GM12878 (cell line): ENCODE results near the gene PLPP7. TPM values are rescaled to one million over a fixed set of nuclear protein-coding genes. Genes with fewer than 3 reads are reported as not detected.

Experiments
- ATAC-seq: fragments of 200-7000 bp; cut with Tn5 transposase; 3 replicates; pipeline ENCODE4 v1.9.1; 2020; ENCODE audit warnings: mild to moderate bottlenecking, moderate library complexity
- BruUV-seq: library from RNA; stranded (reverse); fragments of 400-500 nt; replicated peaks from 2 replicates; lab custom pipeline; 2021; lab: Mats Ljungman, UMichigan
- CTCF ChIA-PET: fragments of 300-600 bp; sonication (Branson Sonifier 250); formaldehyde crosslinking; extraction: SDS; loops from one replicate; lab custom pipeline; 2021; ENCODE audit warnings: inconsistent platforms; lab: Yijun Ruan, JAX
- POLR2A ChIA-PET: fragments of 350-600 bp; formaldehyde crosslinking; extraction: SDS; loops from one replicate; lab custom pipeline; 2021; ENCODE audit warnings: inconsistent platforms; lab: Charles Lee
- RAD21 ChIA-PET: fragments of 300-600 bp; sonication (Branson Sonifier 250); formaldehyde crosslinking; loops from one replicate; lab custom pipeline; 2023; ENCODE audit warnings: antibody characterized with exemption; ENCODE audit not compliant: unreplicated experiment; lab: Charles Lee
- SMC1A ChIA-PET: fragments of 300-600 bp; sonication (Branson Sonifier 250); formaldehyde crosslinking; loops from one replicate; lab custom pipeline; 2023; ENCODE audit not compliant: unreplicated experiment, uncharacterized antibody; lab: Charles Lee
- DNase-seq: peaks from one replicate; pipeline ENCODE4 v3.0.0-alpha.2; 2011; ENCODE audit warnings: low read depth, low spot score
- FAIRE-seq: peaks from 3 replicates; lab custom pipeline; 2011; peaks lifted over from hg19 to GRCh38; lab: Jason Lieb, UNC
- H2AFZ ChIP-seq: 2 replicates; pipeline ENCODE4 v1.6.0; 2011; ENCODE audit warnings: low read depth, low read length, control low read depth; ENCODE audit not compliant: control insufficient read depth
- H3K27ac ChIP-seq: 2 replicates; pipeline ENCODE4 v1.5.1; 2011; ENCODE audit warnings: control low read depth; ENCODE audit not compliant: control insufficient read depth, insufficient read depth
- H3K27me3 ChIP-seq, 2 experiments: replicated peaks in 1 of 2; 2 replicates each; pipeline versions ENCODE4 v1.6.0 to v1.6.1; 2011; ENCODE audit warnings: low read length in 1 of 2; ENCODE audit not compliant: control insufficient read depth in 2 of 2, insufficient read depth in 2 of 2
- H3K36me3 ChIP-seq, 2 experiments: 2 replicates each; pipeline ENCODE4 v1.5.1; 2011; ENCODE audit warnings: low read length in 1 of 2; ENCODE audit not compliant: control insufficient read depth in 2 of 2, insufficient read depth in 2 of 2
- H3K4me1 ChIP-seq: 2 replicates; pipeline ENCODE4 v1.6.1; 2011; ENCODE audit warnings: mild to moderate bottlenecking, low read length, moderate library complexity, mixed read lengths; ENCODE audit not compliant: control insufficient read depth, insufficient read depth
- H3K4me2 ChIP-seq: 2 replicates; pipeline ENCODE4 v1.6.0; 2011; ENCODE audit warnings: control low read depth; ENCODE audit not compliant: control insufficient read depth, insufficient read depth
- H3K4me3 ChIP-seq: fragments of 200-600 bp; sonication (generic); 2 replicates; pipeline ENCODE4 v1.5.1; 2016
- H3K79me2 ChIP-seq: 2 replicates; pipeline ENCODE4 v1.6.0; 2011; ENCODE audit warnings: low read length; ENCODE audit not compliant: control insufficient read depth, insufficient read depth
- H3K9ac ChIP-seq: 2 replicates; pipeline ENCODE4 v1.8.0; 2011; ENCODE audit warnings: low read length, control low read depth, mixed read lengths; ENCODE audit not compliant: control insufficient read depth, insufficient read depth
- H3K9me3 ChIP-seq: replicated peaks from 3 replicates; pipeline ENCODE4 v1.5.1; 2011; ENCODE audit warnings: mild to moderate bottlenecking, low read length; ENCODE audit not compliant: control insufficient read depth, insufficient read depth
- H4K20me1 ChIP-seq: 2 replicates; pipeline ENCODE4 v1.6.0; 2011; ENCODE audit not compliant: control insufficient read depth, insufficient read depth
- BHLHE40 ChIP-seq, 2 experiments: fragments of 450-650 bp in 1 of 2; IDR thresholded peaks; 2 replicates each; pipeline ENCODE4 v1.6.1; 2011 to 2017; ENCODE audit warnings: low read depth in 2 of 2, borderline replicate concordance in 1 of 2, improper control_type of control experiment in 1 of 2, low read length in 1 of 2, mild to moderate bottlenecking in 1 of 2
- EED ChIP-seq: sonication (generic); IDR thresholded peaks from 2 replicates; pipeline ENCODE4 v1.6.1; 2016; ENCODE audit warnings: antibody characterized with exemption, low read depth
- POLR2A ChIP-seq: IDR thresholded peaks from 2 replicates; pipeline ENCODE4 v1.6.1; 2011; ENCODE audit warnings: low read depth, mild to moderate bottlenecking, low read length
- POU2F2 ChIP-seq: IDR thresholded peaks from 3 replicates; pipeline ENCODE4 v1.6.1; 2011; ENCODE audit warnings: low read depth, mild to moderate bottlenecking, low read length, borderline replicate concordance
- RUNX3 ChIP-seq: IDR thresholded peaks from 2 replicates; pipeline ENCODE4 v1.6.1; 2012; ENCODE audit warnings: low read length, inconsistent platforms
- TAF1 ChIP-seq: IDR thresholded peaks from 2 replicates; pipeline ENCODE4 v1.6.1; 2011; ENCODE audit warnings: mild to moderate bottlenecking, low read depth, low read length, borderline replicate concordance
- TCF12 ChIP-seq: IDR thresholded peaks from 2 replicates; pipeline ENCODE4 v1.6.1; 2011; ENCODE audit warnings: low read depth, mild to moderate bottlenecking, low read length
- YY1 ChIP-seq: IDR thresholded peaks from 2 replicates; pipeline ENCODE4 v1.6.1; 2011; ENCODE audit warnings: low read depth, mild to moderate bottlenecking, low read length
- ZNF384 ChIP-seq: IDR thresholded peaks from 2 replicates; pipeline ENCODE4 v1.6.1; 2012; ENCODE audit warnings: low read depth, mild to moderate bottlenecking, low read length, improper control_type of control experiment, borderline replicate concordance
- WGBS: methylation state at CpG from one replicate; pipeline ENCODE4 v1.1.6; 2016; ENCODE audit warnings: low lambda C conversion rate; ENCODE audit not compliant: insufficient replicate concordance, insufficient coverage; ENCODE audit errors: missing lambda C conversion rate; 5-methylcytosine and 5-hydroxymethylcytosine counted together
- in situ Hi-C: fragments of 300-500 bp; cut with MboI; formaldehyde crosslinking; loops from 9 replicates; pipeline ENCODE4 v1.14.3; 2018; ENCODE audit warnings: mixed read lengths
- intact Hi-C: fragments of 100-400 bp; cut with micrococcal nuclease; formaldehyde crosslinking; loops from one replicate; pipeline ENCODE4 v1.14.2; 2022; ENCODE audit not compliant: unreplicated experiment
- polyA plus RNA-seq, 11 experiments: library from polyadenylated mRNA; depleted of rRNA in 4 of 11; unstranded in 6 of 11; stranded (reverse) in 5 of 11; fragments of >200 nt; fragmentation: Nextera tagmentation in 4 of 11; fragmentation: Illumina TruSeq in 1 of 11; extraction: Ambion mirVana in 4 of 11; extraction: Trizol in 1 of 11; gene quantifications; 1 replicate in 1 of 11; 2 replicates in 10 of 11; pipeline versions ENCODE4 v1.2.1 to v1.2.3, GENCODE V29; 2011 to 2016; ENCODE audit warnings: inconsistent platforms in 2 of 11, missing spikeins in 2 of 11, low read depth in 1 of 11
- total RNA-seq, 4 experiments: library from RNA; depleted of rRNA in 3 of 4; stranded (reverse); fragments of >200 nt in 3 of 4; fragmentation: Illumina TruSeq in 1 of 4; extraction: Trizol in 1 of 4; gene quantifications; 2 replicates each; pipeline versions ENCODE4 v1.2.1 to v1.2.3, GENCODE V29; 2013 to 2021
- TF ChIP-seq, protein P1 (sequence below): fragments of 450-650 bp; IDR thresholded peaks from 2 replicates; pipeline ENCODE4 v1.6.1; 2016; ENCODE audit warnings: mild to moderate bottlenecking, moderate library complexity, borderline replicate concordance
- TF ChIP-seq, protein P2 (sequence below): fragments of 450-650 bp; IDR thresholded peaks from 2 replicates; pipeline ENCODE4 v1.6.1; 2016; ENCODE audit warnings: mild to moderate bottlenecking
- TF ChIP-seq, protein P3 (sequence below): IDR thresholded peaks from 2 replicates; pipeline ENCODE4 v1.6.1; 2011; ENCODE audit warnings: mild to moderate bottlenecking, low read depth, low read length, moderate library complexity; ENCODE audit not compliant: insufficient replicate concordance

PLPP7 gene
- total and polyA plus RNA-seq, 10 of the 15 experiments (the other 5 are each of a cell fraction or from before 2014, with no cell fraction given): 0.05 to 1.0 (median 0.40) TPM; not detected in 3

DNA sequence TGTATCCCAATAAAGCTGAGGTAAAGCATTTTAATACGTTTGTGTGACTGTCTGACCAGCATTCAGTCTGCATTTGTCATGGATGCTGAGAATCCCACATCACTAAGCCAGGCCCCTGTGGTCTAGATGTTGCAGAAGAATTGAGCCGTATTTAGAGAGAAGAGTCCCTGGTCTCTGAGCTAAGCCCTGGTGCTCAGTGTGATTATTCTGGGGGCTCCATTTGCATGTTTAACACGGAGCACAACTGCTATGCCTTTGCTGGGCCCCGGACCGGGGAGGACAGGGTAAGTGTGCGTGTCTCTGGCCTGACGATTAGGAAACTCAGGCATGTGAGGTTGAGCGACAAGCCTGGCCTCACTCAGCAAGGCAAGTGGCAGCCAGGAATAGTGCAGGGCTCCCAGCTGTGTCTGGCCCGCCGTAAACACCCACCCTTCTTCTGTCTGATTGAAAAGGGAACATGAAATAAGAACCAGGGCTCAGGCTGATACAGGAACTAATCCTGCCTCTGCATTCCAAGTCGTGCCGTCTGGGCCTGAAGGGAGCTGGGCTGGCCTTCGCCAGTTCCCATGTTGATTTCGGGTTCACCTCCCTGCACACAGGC is 35.5 kb upstream of the PLPP7 start:
- TF ChIP-seq, protein P1, sequence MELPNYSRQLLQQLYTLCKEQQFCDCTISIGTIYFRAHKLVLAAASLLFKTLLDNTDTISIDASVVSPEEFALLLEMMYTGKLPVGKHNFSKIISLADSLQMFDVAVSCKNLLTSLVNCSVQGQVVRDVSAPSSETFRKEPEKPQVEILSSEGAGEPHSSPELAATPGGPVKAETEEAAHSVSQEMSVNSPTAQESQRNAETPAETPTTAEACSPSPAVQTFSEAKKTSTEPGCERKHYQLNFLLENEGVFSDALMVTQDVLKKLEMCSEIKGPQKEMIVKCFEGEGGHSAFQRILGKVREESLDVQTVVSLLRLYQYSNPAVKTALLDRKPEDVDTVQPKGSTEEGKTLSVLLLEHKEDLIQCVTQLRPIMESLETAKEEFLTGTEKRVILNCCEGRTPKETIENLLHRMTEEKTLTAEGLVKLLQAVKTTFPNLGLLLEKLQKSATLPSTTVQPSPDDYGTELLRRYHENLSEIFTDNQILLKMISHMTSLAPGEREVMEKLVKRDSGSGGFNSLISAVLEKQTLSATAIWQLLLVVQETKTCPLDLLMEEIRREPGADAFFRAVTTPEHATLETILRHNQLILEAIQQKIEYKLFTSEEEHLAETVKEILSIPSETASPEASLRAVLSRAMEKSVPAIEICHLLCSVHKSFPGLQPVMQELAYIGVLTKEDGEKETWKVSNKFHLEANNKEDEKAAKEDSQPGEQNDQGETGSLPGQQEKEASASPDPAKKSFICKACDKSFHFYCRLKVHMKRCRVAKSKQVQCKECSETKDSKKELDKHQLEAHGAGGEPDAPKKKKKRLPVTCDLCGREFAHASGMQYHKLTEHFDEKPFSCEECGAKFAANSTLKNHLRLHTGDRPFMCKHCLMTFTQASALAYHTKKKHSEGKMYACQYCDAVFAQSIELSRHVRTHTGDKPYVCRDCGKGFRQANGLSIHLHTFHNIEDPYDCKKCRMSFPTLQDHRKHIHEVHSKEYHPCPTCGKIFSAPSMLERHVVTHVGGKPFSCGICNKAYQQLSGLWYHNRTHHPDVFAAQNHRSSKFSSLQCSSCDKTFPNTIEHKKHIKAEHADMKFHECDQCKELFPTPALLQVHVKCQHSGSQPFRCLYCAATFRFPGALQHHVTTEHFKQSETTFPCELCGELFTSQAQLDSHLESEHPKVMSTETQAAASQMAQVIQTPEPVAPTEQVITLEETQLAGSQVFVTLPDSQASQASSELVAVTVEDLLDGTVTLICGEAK: no peak
- TF ChIP-seq RUNX3 (peak; percentile 34), ZNF384 (no peak), TAF1 (peak; percentile 26; the same call in 1 of the 2 replicates), EED (no peak), YY1 (0 out of 2 replicates have a peak, but pooled peaks have one; percentile 8), BHLHE40 (IDR thresholded peaks at IDR 0.05; ENCODE audit: borderline replicate concordance in 1 of 2, low read depth in 2 of 2, low read length in 1 of 2) (0 out of 4 replicates have a peak, but pooled peaks have one; percentile 17 to 20), TCF12 (0 out of 2 replicates have a peak, but pooled peaks have one; percentile 27), POU2F2 (peak; percentile 65; the same call in 1 of the 3 replicates), POLR2A (peak; percentile 65)
- TF ChIP-seq, protein P2, sequence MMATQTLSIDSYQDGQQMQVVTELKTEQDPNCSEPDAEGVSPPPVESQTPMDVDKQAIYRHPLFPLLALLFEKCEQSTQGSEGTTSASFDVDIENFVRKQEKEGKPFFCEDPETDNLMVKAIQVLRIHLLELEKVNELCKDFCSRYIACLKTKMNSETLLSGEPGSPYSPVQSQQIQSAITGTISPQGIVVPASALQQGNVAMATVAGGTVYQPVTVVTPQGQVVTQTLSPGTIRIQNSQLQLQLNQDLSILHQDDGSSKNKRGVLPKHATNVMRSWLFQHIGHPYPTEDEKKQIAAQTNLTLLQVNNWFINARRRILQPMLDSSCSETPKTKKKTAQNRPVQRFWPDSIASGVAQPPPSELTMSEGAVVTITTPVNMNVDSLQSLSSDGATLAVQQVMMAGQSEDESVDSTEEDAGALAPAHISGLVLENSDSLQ: peak; percentile 63
- TF ChIP-seq, protein P3, sequence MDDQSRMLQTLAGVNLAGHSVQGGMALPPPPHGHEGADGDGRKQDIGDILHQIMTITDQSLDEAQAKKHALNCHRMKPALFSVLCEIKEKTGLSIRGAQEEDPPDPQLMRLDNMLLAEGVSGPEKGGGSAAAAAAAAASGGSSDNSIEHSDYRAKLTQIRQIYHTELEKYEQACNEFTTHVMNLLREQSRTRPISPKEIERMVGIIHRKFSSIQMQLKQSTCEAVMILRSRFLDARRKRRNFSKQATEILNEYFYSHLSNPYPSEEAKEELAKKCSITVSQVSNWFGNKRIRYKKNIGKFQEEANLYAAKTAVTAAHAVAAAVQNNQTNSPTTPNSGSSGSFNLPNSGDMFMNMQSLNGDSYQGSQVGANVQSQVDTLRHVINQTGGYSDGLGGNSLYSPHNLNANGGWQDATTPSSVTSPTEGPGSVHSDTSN: peak; percentile 54
- TF ChIP-seq, all 136 proteins: peak for 9
- Histone ChIP-seq H3K9me3 (no peaks in the 10 kb centered on the region), H3K4me3 (no peak overlapping the region), H3K27ac (peak overlapping the region; percentile 78), H2AFZ (peak overlapping the region; percentile 15), H3K4me2 (peak overlapping the region; percentile 98), H3K27me3 (no peaks in the 10 kb centered on the region), H3K79me2 (peaks cover 8% of the 10 kb centered on the region), H4K20me1 (no peaks in the 10 kb centered on the region), H3K4me1 (peaks cover 48% of the 10 kb centered on the region), H3K9ac (peak overlapping the region; percentile 24; the same call in 1 of the 2 replicates), H3K36me3 (peaks cover 6 to 8% of the 10 kb centered on the region in 2 experiments; a peak in 3 of 4 replicates)
- FAIRE-seq (peak; percentile 47), ATAC-seq (peak; percentile 4), DNase-seq (no peak)
- SMC1A ChIA-PET: interaction anchor here (0.9 to 7.8 kb wide), 4 partner anchors 14 to 456 kb away, joined by 3 to 154 read pairs (median 3); partner anchors contain the start of gene FAM78A
- CTCF ChIA-PET: interaction anchor here (11.0 kb wide), 1 partner anchor 18 kb away, joined by 151 read pairs; the partner anchor contains the start of gene FAM78A
- WGBS: 14% methylated on average over 14 of the region's 14 CpGs
- intact Hi-C loops: loop anchor here (2.0 kb wide), 1 partner anchor 15 kb away; no protein-coding TSS in a partner anchor
- POLR2A ChIA-PET: interaction anchor here (0.6 to 13.4 kb wide), 5 partner anchors 9 to 60 kb away, joined by 3 to 267 read pairs (median 6); partner anchors contain the start of gene FAM78A
- in situ Hi-C loops: loop anchor here (25.0 kb wide), 2 partner anchors 1417 to 1883 kb away; partner anchors contain the start of genes C9orf78 and USP20
- no TSS peak for BruUV-seq
- RAD21 ChIA-PET: interaction anchor here (1.0 to 9.6 kb wide), 6 partner anchors 10 to 82 kb away, joined by 3 to 181 read pairs (median 6); partner anchors contain the start of genes FAM78A and PLPP7
